Measurements from ENCODE around the gene REV1. TPM values are rescaled to one million over a fixed set of nuclear protein-coding genes. Genes with fewer than 3 reads are reported as not detected.

The REV1 gene
- total RNA-seq (2022) (33.2 and 38.6 TPM in 2 replicates), Bru-seq, nascent RNA (percentile 88 among the genes with signal in this experiment), BruChase-seq, experiment 1, labeled RNA remaining after a 6-hour chase (percentile 77 among the genes with signal in this experiment), BruChase-seq, experiment 2, labeled RNA remaining after a 2-hour chase (percentile 87 among the genes with signal in this experiment)
- long read RNA-seq, full-length matches to known transcripts, result 20 of 62 reads
- long read RNA-seq, partial matches to known transcripts, result 23 of 62 reads
- long read RNA-seq, other reads (novel, unspliced or antisense), result 19 of 62 reads

GRCh38 chr2:99489761-99490622 is at the start of gene REV1:
TSS of gene REV1 (minus strand) at chr2:99490017. CDS start at chr2:99464975, 25,042 bp downstream.
- peak; percentile 92 for DNase-seq (ENCODE audit: unreplicated experiment)
- peak; percentile 46 for TF ChIP-seq CTCF (IDR thresholded peaks at IDR 0.05; ENCODE audit: unreplicated experiment)
- intact Hi-C loops (cut with micrococcal nuclease), result loop anchor here (1.0 to 5.0 kb wide), 7 partner anchors 47 to 843 kb away; partner anchors contain the start of genes MITD1, MRPL30 and TXNDC9
- Mint-ChIP-seq H3K36me3 (ENCODE audit: insufficient read depth, unreplicated experiment) (no peaks in the 10 kb centered on the region), H3K4me3 (ENCODE audit: unreplicated experiment) (peak within 1 kb of the TSS; percentile 89), H3K27ac (ENCODE audit: low read depth, unreplicated experiment) (peak within 1 kb of the TSS; percentile 93), H3K27me3 (ENCODE audit: insufficient read depth, unreplicated experiment) (no peaks in the 10 kb centered on the region), H3K4me1 (ENCODE audit: insufficient read depth, unreplicated experiment) (peaks cover 15% of the 10 kb centered on the region), H3K9me3 (ENCODE audit: unreplicated experiment) (no peaks in the 10 kb centered on the region)
- POLR2A ChIA-PET, result interaction anchor here (0.7 to 1.9 kb wide), 6 partner anchors 17 to 310 kb away, joined by 3 to 25 read pairs (median 4); partner anchors contain the start of genes EIF5B, MITD1, MRPL30 and TXNDC9
- no TSS peak for BruUV-seq (replicated peaks)
- CTCF ChIA-PET, result interaction anchor here (0.7 kb wide), 3 partner anchors 9 to 161 kb away, joined by 3 to 4 read pairs (median 3); partner anchors contain the start of genes EIF5B and TXNDC9

DNA sequence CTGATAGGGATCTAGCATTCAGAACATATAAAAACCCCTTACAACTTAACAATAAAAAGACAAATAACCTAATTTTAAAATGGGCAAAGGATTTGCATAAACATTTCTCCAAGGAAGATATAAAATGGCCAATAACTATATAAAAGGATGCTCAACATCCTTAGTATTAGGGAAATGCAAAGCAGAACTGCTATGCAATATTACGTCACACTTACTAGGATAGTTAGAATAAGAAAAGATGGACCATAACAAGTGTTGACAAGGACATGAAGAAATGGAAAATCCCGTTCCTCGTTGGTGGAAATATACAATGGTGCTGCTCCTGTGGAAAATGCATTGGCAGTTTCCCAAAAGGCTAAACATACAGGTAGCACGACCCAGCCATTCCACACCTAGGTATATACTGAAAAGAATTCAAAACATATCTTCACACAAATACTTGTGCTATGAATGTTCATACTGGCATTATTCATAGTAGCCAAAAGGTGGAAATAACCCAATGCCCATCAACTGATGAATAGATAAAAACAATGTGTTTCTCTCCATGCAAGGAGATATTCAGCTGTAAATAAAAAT is 48.2 kb upstream of the REV1 start:
- ChIA-PET CTCF (interaction anchor here (0.5 to 0.7 kb wide), 2 partner anchors 26 to 934 kb away, joined by 3 read pairs; no protein-coding TSS in a partner anchor), POLR2A (no interaction called here)
- no peaks in the 10 kb centered on the region for H3K4me1 Mint-ChIP-seq (ENCODE audit: insufficient read depth, unreplicated experiment)
- H3K4me3 Mint-ChIP-seq (ENCODE audit: unreplicated experiment), result no peak overlapping the region
- BruUV-seq (replicated peaks), result no TSS peak
- H3K36me3 Mint-ChIP-seq (ENCODE audit: insufficient read depth, unreplicated experiment), result no peaks in the 10 kb centered on the region
- DNase-seq (ENCODE audit: unreplicated experiment), result no peak
- H3K27ac Mint-ChIP-seq (ENCODE audit: low read depth, unreplicated experiment), result no peak overlapping the region
- peaks cover 34% of the 10 kb centered on the region for H3K27me3 Mint-ChIP-seq (ENCODE audit: insufficient read depth, unreplicated experiment)
- H3K9me3 Mint-ChIP-seq (ENCODE audit: unreplicated experiment), result no peaks in the 10 kb centered on the region
- no peak for TF ChIP-seq CTCF (IDR thresholded peaks at IDR 0.05; ENCODE audit: unreplicated experiment)
- intact Hi-C loops (cut with micrococcal nuclease), result no loop called here

DNA sequence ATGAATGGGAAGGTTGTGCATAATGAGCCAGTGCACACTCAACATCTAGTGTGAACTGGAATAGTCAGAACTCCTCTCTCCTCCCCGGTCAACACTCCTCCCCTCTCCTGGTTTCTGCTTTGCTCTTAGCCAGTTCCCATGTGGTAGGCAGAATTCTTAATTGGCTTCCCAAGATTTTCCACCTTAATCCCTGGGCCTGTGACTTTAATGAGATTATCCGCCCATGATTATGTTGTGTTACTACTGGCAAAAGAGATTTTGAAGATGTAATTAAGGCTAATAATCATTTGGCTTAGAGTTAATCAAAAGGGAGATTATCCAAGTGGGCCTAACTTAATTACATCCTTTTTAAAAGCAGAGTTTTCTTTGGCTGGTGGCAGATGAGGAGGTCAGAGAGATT is 34.2 kb upstream of the REV1 start:
- H3K4me3 Mint-ChIP-seq (ENCODE audit: unreplicated experiment), result no peak overlapping the region
- TF ChIP-seq CTCF (IDR thresholded peaks at IDR 0.05; ENCODE audit: unreplicated experiment), result no peak
- BruUV-seq (replicated peaks), result no TSS peak
- CTCF ChIA-PET, result no interaction called here
- H3K27ac Mint-ChIP-seq (ENCODE audit: low read depth, unreplicated experiment), result no peak overlapping the region
- H3K4me1 Mint-ChIP-seq (ENCODE audit: insufficient read depth, unreplicated experiment), result no peaks in the 10 kb centered on the region
- H3K27me3 Mint-ChIP-seq (ENCODE audit: insufficient read depth, unreplicated experiment), result no peaks in the 10 kb centered on the region
- no peaks in the 10 kb centered on the region for H3K36me3 Mint-ChIP-seq (ENCODE audit: insufficient read depth, unreplicated experiment)
- intact Hi-C loops (cut with micrococcal nuclease), result no loop called here
- no peaks in the 10 kb centered on the region for H3K9me3 Mint-ChIP-seq (ENCODE audit: unreplicated experiment)
- POLR2A ChIA-PET, result no interaction called here
- DNase-seq (ENCODE audit: unreplicated experiment), result no peak

- ChIA-PET POLR2A (no interaction called here), CTCF (interaction anchor here (0.6 kb wide), 2 partner anchors 13 to 104 kb away, joined by 3 to 4 read pairs; no protein-coding TSS in a partner anchor)
- H3K36me3 Mint-ChIP-seq (ENCODE audit: insufficient read depth, unreplicated experiment), result no peaks in the 10 kb centered on the region
- DNase-seq (ENCODE audit: unreplicated experiment), result no peak
- H3K9me3 Mint-ChIP-seq (ENCODE audit: unreplicated experiment), result no peaks in the 10 kb centered on the region
- H3K4me3 Mint-ChIP-seq (ENCODE audit: unreplicated experiment), result no peak overlapping the region
- BruUV-seq (replicated peaks), result no TSS peak
- H3K27me3 Mint-ChIP-seq (ENCODE audit: insufficient read depth, unreplicated experiment), result no peaks in the 10 kb centered on the region
- intact Hi-C loops (cut with micrococcal nuclease), result no loop called here
- no peak for TF ChIP-seq CTCF (IDR thresholded peaks at IDR 0.05; ENCODE audit: unreplicated experiment)
- no peaks in the 10 kb centered on the region for H3K4me1 Mint-ChIP-seq (ENCODE audit: insufficient read depth, unreplicated experiment)
- H3K27ac Mint-ChIP-seq (ENCODE audit: low read depth, unreplicated experiment), result no peak overlapping the region
Observed at GRCh38 chr2:99522157-99522556, 32.3 kb upstream of the REV1 start.
